NK-92 (cell line): ENCODE data around the gene FOXD4.
"Not testable (repeated sequence)": the region's sequence is repeated elsewhere in the genome, so short reads cannot be mapped to it uniquely, and the experiment has no call there.

Source experiments
- DNase-seq: peaks from one replicate; lab custom pipeline; 2025; ENCODE audit not compliant: unreplicated experiment; lab: John Stamatoyannopoulos, UW

Gene FOXD4

GRCh38 chr9:117995-118467 lies at the start of gene FOXD4:
TSS of gene FOXD4 (minus strand) at chr9:118417. CDS start at chr9:118119, 298 bp downstream.
- DNase-seq = not testable (repeated sequence)

GRCh38 chr9:159871-160270 lies 41.7 kb upstream of the FOXD4 start:
- DNase-seq = not testable (repeated sequence)

GRCh38 chr9:151173-151572 lies 33.0 kb upstream of the FOXD4 start:
- DNase-seq = not testable (repeated sequence)

GRCh38 chr9:139880-140279 lies 21.7 kb upstream of the FOXD4 start:
- not testable (repeated sequence) for DNase-seq

- not testable (repeated sequence) for DNase-seq
These were observed 848 bp downstream of the FOXD4 start for GRCh38 chr9:117144-117994.

GRCh38 chr9:116239-117077 lies 1.8 kb downstream of the FOXD4 start:
- DNase-seq = not testable (repeated sequence)

GRCh38 chr9:115118-115451 lies 3.1 kb downstream of the FOXD4 start:
- DNase-seq = not testable (repeated sequence)

- DNase-seq = not testable (repeated sequence)
These were observed 3.7 kb downstream of the FOXD4 start for GRCh38 chr9:114267-115117.

GRCh38 chr9:113468-114266 lies 4.5 kb downstream of the FOXD4 start:
- not testable (repeated sequence) for DNase-seq

GRCh38 chr9:112589-113467 lies 5.4 kb downstream of the FOXD4 start:
- DNase-seq = not testable (repeated sequence)

- not testable (repeated sequence) for DNase-seq
These were observed 7.5 kb downstream of the FOXD4 start for GRCh38 chr9:110672-111071.

GRCh38 chr9:109540-109939 lies 8.7 kb downstream of the FOXD4 start:
- not testable (repeated sequence) for DNase-seq

- DNase-seq = not testable (repeated sequence)
These were observed 9.3 kb downstream of the FOXD4 start for GRCh38 chr9:108742-109495.

GRCh38 chr9:105991-106390 lies 12.2 kb downstream of the FOXD4 start:
- DNase-seq = not testable (repeated sequence)

- not testable (repeated sequence) for DNase-seq
These were observed 17.8 kb downstream of the FOXD4 start for GRCh38 chr9:100430-100829.

- DNase-seq = not testable (repeated sequence)
These were observed 18.4 kb downstream of the FOXD4 start for GRCh38 chr9:99867-100266.

GRCh38 chr9:98775-99174 lies 19.4 kb downstream of the FOXD4 start:
- not testable (repeated sequence) for DNase-seq

- DNase-seq = not testable (repeated sequence)
These were observed 23.2 kb downstream of the FOXD4 start for GRCh38 chr9:94992-95391.
